Measurements from ENCODE around the gene ROGDI. TPM values are rescaled to one million over a fixed set of nuclear protein-coding genes. Genes with fewer than 3 reads are reported as not detected.

Gene ROGDI
- total RNA-seq, 1 donor from 2014 or later, result 39.6 TPM

- H3K4me3 ChIP-seq (ENCODE audit: low read depth, low read length), result peak overlapping the region; percentile 80
- TF ChIP-seq CTCF (conservative IDR thresholded peaks at IDR 0.05; ENCODE audit: low read depth, low read length), result no peak
- DNase-seq (ENCODE audit: low read depth), result peak; percentile 50
Measured at GRCh38 chr16:4768549-4769305, 33.7 kb downstream of the ROGDI start.

GRCh38 chr16:4767872-4768548, 34.4 kb downstream of the ROGDI start:
- no peak for TF ChIP-seq CTCF (conservative IDR thresholded peaks at IDR 0.05; ENCODE audit: low read depth, low read length)
- DNase-seq (ENCODE audit: low read depth), result no peak
- peak overlapping the region; percentile 80 for H3K4me3 ChIP-seq (ENCODE audit: low read depth, low read length)

- peak; percentile 48 for DNase-seq (ENCODE audit: low read depth)
- TF ChIP-seq CTCF (conservative IDR thresholded peaks at IDR 0.05; ENCODE audit: low read depth, low read length), result no peak
- peak within 1 kb of the TSS; percentile 96 for H3K4me3 ChIP-seq (ENCODE audit: low read depth, low read length)
Measured at GRCh38 chr16:4766875-4767628, 35.4 kb downstream of the ROGDI start, which contains the start of gene ZNF500. Gene ZNF500 (minus strand): TSS chr16:4767162. CDS start chr16:4765978, 1,184 bp downstream.

- H3K4me3 ChIP-seq (ENCODE audit: low read depth, low read length), result peak overlapping the region; percentile 96
- TF ChIP-seq CTCF (conservative IDR thresholded peaks at IDR 0.05; ENCODE audit: low read depth, low read length), result no peak
- DNase-seq (ENCODE audit: low read depth), result no peak
Measured at GRCh38 chr16:4765511-4766474, 36.6 kb downstream of the ROGDI start.

GRCh38 chr16:4763791-4764190, 38.6 kb downstream of the ROGDI start:
- no peak for DNase-seq (ENCODE audit: low read depth)
- no peak for TF ChIP-seq CTCF (conservative IDR thresholded peaks at IDR 0.05; ENCODE audit: low read depth, low read length)

GRCh38 chr16:4762205-4762604, 40.2 kb downstream of the ROGDI start:
- no peak overlapping the region for H3K4me3 ChIP-seq (ENCODE audit: low read depth, low read length)
- no peak for TF ChIP-seq CTCF (conservative IDR thresholded peaks at IDR 0.05; ENCODE audit: low read depth, low read length)
- DNase-seq (ENCODE audit: low read depth), result no peak

More at GRCh38 chr16:4763791-4764190, 38.6 kb downstream of the ROGDI start:
- no peak overlapping the region for H3K4me3 ChIP-seq (ENCODE audit: low read depth, low read length)

Measured in epithelial cell of proximal tubule (primary cell).